Sigmoid colon (tissue), 7 donors: Measurements from ENCODE around the gene SIN3A. TPM values are rescaled to one million over a fixed set of nuclear protein-coding genes. Genes with fewer than 3 reads are reported as not detected.
"Not testable (repeated sequence)": the region's sequence is repeated elsewhere in the genome, so short reads cannot be mapped to it uniquely, and the experiment has no call there.

Experiments
- DNase-seq: peaks from one replicate; pipeline ENCODE4 v3.0.0-alpha.2; 2019
- H3K27ac ChIP-seq, 4 donors: fragments of 200-600 bp; sonication (generic); one replicate each; pipeline ENCODE4 v1.5.1; 2016 to 2019; ENCODE audit warnings: mild to moderate bottlenecking in 1 of 4
- H3K27me3 ChIP-seq, 3 donors: fragments of 200-600 bp; sonication (generic); one replicate each; pipeline ENCODE4 v1.5.1; 2019; ENCODE audit warnings: mild to moderate bottlenecking in 1 of 3
- H3K36me3 ChIP-seq, 4 donors: fragments of 200-600 bp; sonication (generic); one replicate each; pipeline ENCODE4 v1.5.1; 2016 to 2019
- H3K4me1 ChIP-seq, 4 donors: fragments of 200-600 bp; sonication (generic); one replicate each; pipeline ENCODE4 v1.5.1; 2017 to 2019
- H3K4me3 ChIP-seq, 4 donors: fragments of 200-600 bp; sonication (generic); one replicate each; pipeline ENCODE4 v1.5.1; 2017 to 2019; ENCODE audit warnings: mild to moderate bottlenecking in 2 of 4, moderate library complexity in 1 of 4
- H3K9me3 ChIP-seq, 4 donors: fragments of 200-600 bp in 3 of 4; sonication (generic) in 3 of 4; one replicate each; pipeline versions ENCODE4 v1.5.1 to v1.6.1; 2013 to 2019
- EP300 ChIP-seq, 4 donors: sonication (generic); formaldehyde crosslinking; IDR thresholded peaks; one replicate each; pipeline ENCODE4 v1.6.1; 2017; ENCODE audit warnings: antibody characterized with exemption in 4 of 4
- POLR2A ChIP-seq, 2 donors: fragments of 450-650 bp; IDR thresholded peaks; one replicate each; pipeline ENCODE4 v1.6.1; 2016; ENCODE audit warnings: antibody characterized with exemption in 2 of 2, mild to moderate bottlenecking in 2 of 2, moderate library complexity in 2 of 2
- POLR2AphosphoS5 ChIP-seq, 4 donors: sonication (generic); formaldehyde crosslinking; IDR thresholded peaks; one replicate each; pipeline ENCODE4 v1.6.1; 2017; ENCODE audit warnings: antibody characterized with exemption in 4 of 4
- WGBS, 2 donors: extraction: QIAGEN DNeasy Blood & Tissue Kit; methylation state at CpG; one replicate each; pipeline ENCODE4 v1.1.7; 2013; 5-methylcytosine and 5-hydroxymethylcytosine counted together
- intact Hi-C: fragments of 100-400 bp; cut with DNase I; formaldehyde crosslinking; loops from one replicate; pipeline ENCODE4 v1.15.1; 2023
- polyA plus RNA-seq, 3 donors: library from polyadenylated mRNA; stranded (reverse); fragments of 200-250 nt; gene quantifications; one replicate each; pipeline ENCODE4 v1.2.3, GENCODE V29; 2013
- total RNA-seq, 4 donors: library from RNA; depleted of rRNA; stranded (reverse); fragments of >200 nt; gene quantifications; one replicate each; pipeline ENCODE4 v1.1.0, GENCODE V29; 2016
- TF ChIP-seq, protein P1 (sequence below), 4 experiments: fragments of 450-650 bp in 3 of 4; fragments of 200-600 bp in 1 of 4; IDR thresholded peaks; one replicate each; pipeline ENCODE4 v1.5.1; 2016 to 2019; ENCODE audit warnings: antibody characterized with exemption in 4 of 4, mild to moderate bottlenecking in 3 of 4, moderate library complexity in 2 of 4
- donor health status: healthy with polysubstance abuse.
- donor health status: Bipolar disorder and iron deficiency.
- donor health status: healthy.

SIN3A gene
- total and polyA plus RNA-seq, 7 donors, result 7.9 to 41.8 (median 34.6) TPM

- Histone ChIP-seq H3K36me3 (peaks cover 0 to 6% (median 0%) of the 10 kb centered on the region in 4 donors), H3K4me3 (peak overlapping the region; percentile 81 to 88 (median 87)), H3K27me3 (no peaks in the 10 kb centered on the region), H3K27ac (peak overlapping the region; percentile 98 to 100 (median 100)), H3K9me3 (no peaks in the 10 kb centered on the region), H3K4me1 (peaks cover 0 to 44% (median 35%) of the 10 kb centered on the region in 4 donors)
- DNase-seq, result peak; percentile 99
- TF ChIP-seq POLR2A (IDR thresholded peaks at IDR 0.05) (no peak), EP300 (IDR thresholded peaks at IDR 0.05) (no peak), POLR2AphosphoS5 (IDR thresholded peaks at IDR 0.05) (peak in 2 of 4 donors; percentile 35 to 42)
- TF ChIP-seq, protein P1, sequence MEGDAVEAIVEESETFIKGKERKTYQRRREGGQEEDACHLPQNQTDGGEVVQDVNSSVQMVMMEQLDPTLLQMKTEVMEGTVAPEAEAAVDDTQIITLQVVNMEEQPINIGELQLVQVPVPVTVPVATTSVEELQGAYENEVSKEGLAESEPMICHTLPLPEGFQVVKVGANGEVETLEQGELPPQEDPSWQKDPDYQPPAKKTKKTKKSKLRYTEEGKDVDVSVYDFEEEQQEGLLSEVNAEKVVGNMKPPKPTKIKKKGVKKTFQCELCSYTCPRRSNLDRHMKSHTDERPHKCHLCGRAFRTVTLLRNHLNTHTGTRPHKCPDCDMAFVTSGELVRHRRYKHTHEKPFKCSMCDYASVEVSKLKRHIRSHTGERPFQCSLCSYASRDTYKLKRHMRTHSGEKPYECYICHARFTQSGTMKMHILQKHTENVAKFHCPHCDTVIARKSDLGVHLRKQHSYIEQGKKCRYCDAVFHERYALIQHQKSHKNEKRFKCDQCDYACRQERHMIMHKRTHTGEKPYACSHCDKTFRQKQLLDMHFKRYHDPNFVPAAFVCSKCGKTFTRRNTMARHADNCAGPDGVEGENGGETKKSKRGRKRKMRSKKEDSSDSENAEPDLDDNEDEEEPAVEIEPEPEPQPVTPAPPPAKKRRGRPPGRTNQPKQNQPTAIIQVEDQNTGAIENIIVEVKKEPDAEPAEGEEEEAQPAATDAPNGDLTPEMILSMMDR (IDR thresholded peaks at IDR 0.05), result no peak
- WGBS, 2 donors, result 0% methylated on average over 62 of the region's 62 CpGs
- intact Hi-C loops, result loop anchor here (1.0 to 10.0 kb wide), 6 partner anchors 83 to 1456 kb away; partner anchors contain the start of genes C15orf39, IMP3, PML and PTPN9
Measured at GRCh38 chr15:75450307-75451201, 936 bp downstream of the SIN3A start.

DNA sequence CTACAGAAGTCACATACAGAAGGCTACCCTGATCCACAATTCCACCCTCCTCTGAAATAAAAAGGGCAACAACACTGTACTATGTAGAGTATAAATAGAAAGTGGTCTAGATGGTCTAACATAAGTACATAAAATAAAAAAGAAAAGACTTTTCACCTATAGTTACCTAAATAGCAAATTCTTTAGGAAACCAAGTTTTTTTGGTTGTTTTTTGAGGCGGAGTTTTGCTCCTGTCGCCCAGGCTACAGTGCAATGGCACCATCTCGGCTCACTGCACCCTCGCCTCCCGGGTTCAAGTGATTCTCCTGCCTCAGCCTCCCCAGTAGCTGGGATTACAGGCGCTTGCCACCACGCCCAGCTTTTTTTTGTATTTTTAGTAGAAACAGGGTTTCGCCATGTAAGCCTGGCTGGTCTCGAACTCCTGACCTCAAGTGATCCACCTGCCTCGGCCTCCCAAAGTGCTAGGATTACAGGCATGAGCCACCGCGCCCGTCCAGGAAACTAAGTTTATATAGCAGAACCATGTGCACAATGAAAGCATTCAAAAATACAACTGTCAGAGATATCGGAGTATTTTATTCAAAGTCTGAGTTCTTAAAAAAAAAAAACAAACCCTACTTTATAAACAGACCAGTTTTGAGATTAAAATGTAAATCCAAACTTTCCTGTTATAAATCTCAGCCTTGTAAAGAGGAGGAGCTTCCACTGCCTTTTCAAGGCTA is 1.7 kb downstream of the SIN3A start:
- TF ChIP-seq POLR2A (IDR thresholded peaks at IDR 0.05), result no peak
- TF ChIP-seq, protein P1 (IDR thresholded peaks at IDR 0.05), result no peak
- TF ChIP-seq EP300 (IDR thresholded peaks at IDR 0.05), result no peak
- TF ChIP-seq POLR2AphosphoS5 (IDR thresholded peaks at IDR 0.05), result no peak
- H3K27ac ChIP-seq, result peak overlapping the region; percentile 98 to 100 (median 100)
- peaks cover 0 to 44% (median 35%) of the 10 kb centered on the region in 4 donors for H3K4me1 ChIP-seq
- WGBS, 2 donors, result 13 to 46% methylated on average over 14 of the region's 14 CpGs
- peak overlapping the region; percentile 81 to 88 (median 87) for H3K4me3 ChIP-seq
- peaks cover 0 to 6% (median 0%) of the 10 kb centered on the region in 4 donors for H3K36me3 ChIP-seq
- intact Hi-C loops, result loop anchor here (1.0 to 10.0 kb wide), 6 partner anchors 82 to 1455 kb away; partner anchors contain the start of genes C15orf39, IMP3, PML and PTPN9
- no peaks in the 10 kb centered on the region for H3K9me3 ChIP-seq
- no peaks in the 10 kb centered on the region for H3K27me3 ChIP-seq
- DNase-seq, result no peak

DNA sequence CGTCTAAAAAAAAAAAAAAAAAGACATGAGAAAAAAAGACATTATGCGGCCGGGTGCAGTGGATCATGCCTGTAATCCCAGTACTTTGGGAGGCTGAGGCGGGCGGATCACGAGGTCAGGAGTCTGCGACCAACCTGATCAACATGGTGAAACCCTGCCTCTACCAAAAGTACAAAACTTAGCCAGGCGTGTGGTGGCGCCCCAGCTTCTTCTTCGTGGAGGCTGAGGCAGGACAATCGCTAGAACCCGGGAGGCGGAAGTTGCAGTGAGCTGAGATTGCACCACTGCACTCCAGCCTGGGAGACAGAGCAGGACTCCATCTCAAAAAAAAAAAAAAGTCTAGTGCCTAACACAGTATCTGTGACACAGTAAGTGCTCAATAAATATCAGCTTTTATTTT is 3.3 kb downstream of the SIN3A start:
- H3K27ac ChIP-seq, intact Hi-C loops, H3K9me3 ChIP-seq, H3K36me3 ChIP-seq, DNase-seq, H3K4me3 ChIP-seq, H3K27me3 ChIP-seq: not testable (repeated sequence)
- peaks cover 0 to 47% (median 35%) of the 10 kb centered on the region in 4 donors for H3K4me1 ChIP-seq
- 87 to 90% methylated on average over 13 of the region's 13 CpGs for WGBS, 2 donors

DNA sequence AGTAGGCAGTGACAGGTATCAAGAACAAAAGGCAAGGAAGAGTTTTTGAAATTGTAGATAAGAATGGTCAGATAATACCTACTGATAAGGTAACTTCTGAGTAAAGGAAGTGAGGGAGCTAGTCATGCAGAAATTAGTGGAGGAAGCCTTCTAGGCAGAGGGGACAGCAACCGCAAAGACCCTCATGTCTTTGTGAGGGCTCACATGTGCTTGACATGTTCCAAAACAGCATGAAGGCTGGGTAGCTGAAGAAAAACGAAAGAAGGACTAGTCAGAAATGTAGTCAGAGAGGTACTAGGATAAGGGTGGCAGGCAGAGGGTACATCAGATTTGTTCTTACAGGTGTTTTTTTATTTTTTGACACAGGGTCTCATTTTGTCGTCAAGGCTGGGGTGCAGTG is 5.3 kb downstream of the SIN3A start:
- DNase-seq, result no peak
- H3K4me1 ChIP-seq, result peaks cover 0 to 41% (median 26%) of the 10 kb centered on the region in 4 donors
- no peaks in the 10 kb centered on the region for H3K27me3 ChIP-seq
- H3K4me3 ChIP-seq, result no peak overlapping the region
- 52 to 84% methylated on average over 3 of the region's 3 CpGs for WGBS, 2 donors
- TF ChIP-seq, protein P1 (IDR thresholded peaks at IDR 0.05), result no peak
- TF ChIP-seq POLR2A (IDR thresholded peaks at IDR 0.05) (no peak), EP300 (IDR thresholded peaks at IDR 0.05) (no peak), POLR2AphosphoS5 (IDR thresholded peaks at IDR 0.05) (no peak)
- intact Hi-C loops, result no loop called here
- no peak overlapping the region for H3K27ac ChIP-seq
- H3K36me3 ChIP-seq, result peaks cover 0 to 13% (median 0%) of the 10 kb centered on the region in 4 donors
- H3K9me3 ChIP-seq, result no peaks in the 10 kb centered on the region

GRCh38 chr15:75445324-75445723 is 6.2 kb downstream of the SIN3A start:
- intact Hi-C loops, H3K9me3 ChIP-seq, H3K27me3 ChIP-seq, H3K4me3 ChIP-seq, DNase-seq, H3K27ac ChIP-seq: not testable (repeated sequence)
- H3K4me1 ChIP-seq, result peaks cover 0 to 41% (median 26%) of the 10 kb centered on the region in 4 donors
- WGBS, 2 donors, result 88 to 91% methylated on average over 10 of the region's 10 CpGs
- H3K36me3 ChIP-seq, result peaks cover 0 to 13% (median 0%) of the 10 kb centered on the region in 4 donors

- H3K27me3 ChIP-seq, DNase-seq, H3K4me3 ChIP-seq, H3K27ac ChIP-seq, intact Hi-C loops, H3K9me3 ChIP-seq: not testable (repeated sequence)
- WGBS, 2 donors, result 89 to 91% methylated on average over 8 of the region's 8 CpGs
- Histone ChIP-seq H3K4me1 (peaks cover 0 to 31% (median 14%) of the 10 kb centered on the region in 4 donors), H3K36me3 (peaks cover 0 to 13% (median 0%) of the 10 kb centered on the region in 4 donors)
Measured at GRCh38 chr15:75443972-75444453, 7.5 kb downstream of the SIN3A start.
